DMS153 treated with DMSO at 0.1 percent for 48 hours (cell line): ENCODE data around the gene BRPF3.

Experiments used
- DNase-seq: peaks from one replicate; lab custom pipeline; 2025; ENCODE audit not compliant: unreplicated experiment; lab: John Stamatoyannopoulos, UW

The BRPF3 gene

GRCh38 chr6:36266913-36267644 lies 70.5 kb downstream of the BRPF3 start:
- DNase-seq, result no peak

GRCh38 chr6:36267731-36268477 lies 71.4 kb downstream of the BRPF3 start:
- no peak for DNase-seq

- DNase-seq, result no peak
These were observed 72.1 kb downstream of the BRPF3 start for GRCh38 chr6:36268478-36269275.

- DNase-seq, result no peak
These were observed 73.5 kb downstream of the BRPF3 start, which contains the start of gene PNPLA1 for GRCh38 chr6:36269834-36270705. Gene PNPLA1, plus strand, starts transcription at chr6:36270060. Its CDS starts 400 bp downstream, at chr6:36270460.

- no peak for DNase-seq
These were observed 75.7 kb downstream of the BRPF3 start for GRCh38 chr6:36272234-36272633.

- no peak for DNase-seq
These were observed 76.5 kb downstream of the BRPF3 start for GRCh38 chr6:36273067-36273466.

- no peak for DNase-seq
These were observed 77.4 kb downstream of the BRPF3 start for GRCh38 chr6:36273802-36274514.

GRCh38 chr6:36276581-36277536 lies 80.3 kb downstream of the BRPF3 start:
- DNase-seq, result no peak

- DNase-seq, result no peak
These were observed 81.5 kb downstream of the BRPF3 start for GRCh38 chr6:36277946-36278470.

- DNase-seq, result no peak
These were observed 83.9 kb downstream of the BRPF3 start for GRCh38 chr6:36280467-36280866.

- no peak for DNase-seq
These were observed 84.4 kb downstream of the BRPF3 start for GRCh38 chr6:36280983-36281382.
